ENCODE results near the gene KLHL15. TPM values are rescaled to one million over a fixed set of nuclear protein-coding genes. Genes with fewer than 3 reads are reported as not detected.
A peak's percentile ranks its signal among the peaks of the same experiment; 100 is the strongest.

Gene KLHL15
- total and polyA plus RNA-seq, 2 of the 13 experiments (the other 11 are each of a cell fraction or from before 2014, with no cell fraction given), result 2.8 to 5.5 TPM

GRCh38 chrX:24054182-24055042, 27.4 kb upstream of the KLHL15 start, which contains the start of gene EIF2S3 (continued):
- TF ChIP-seq MTERF4 (CRISPR knock-in tag; IDR thresholded peaks at IDR 0.05) (no peak), NCOR1 (IDR thresholded peaks at IDR 0.05; ENCODE audit: borderline replicate concordance, low read length) (peak; percentile 72; the same call in 1 of the 2 replicates), SP2 (CRISPR knock-in tag; IDR thresholded peaks at IDR 0.05) (no peak), MED1 (CRISPR knock-in tag; IDR thresholded peaks at IDR 0.05) (peak; percentile 32), ZSCAN5A (CRISPR knock-in tag; IDR thresholded peaks at IDR 0.05; ENCODE audit: borderline replicate concordance) (no peak), ZNF607 (CRISPR knock-in tag; IDR thresholded peaks at IDR 0.05; ENCODE audit: borderline replicate concordance) (no peak), SRSF9 (IDR thresholded peaks at IDR 0.05; ENCODE audit: borderline replicate concordance, insufficient read depth, low read depth, low read length, poor library complexity, severe bottlenecking) (no peak), GMEB2 (CRISPR knock-in tag; IDR thresholded peaks at IDR 0.05; ENCODE audit: low read depth) (no peak)
- TF ChIP-seq, protein P1, sequence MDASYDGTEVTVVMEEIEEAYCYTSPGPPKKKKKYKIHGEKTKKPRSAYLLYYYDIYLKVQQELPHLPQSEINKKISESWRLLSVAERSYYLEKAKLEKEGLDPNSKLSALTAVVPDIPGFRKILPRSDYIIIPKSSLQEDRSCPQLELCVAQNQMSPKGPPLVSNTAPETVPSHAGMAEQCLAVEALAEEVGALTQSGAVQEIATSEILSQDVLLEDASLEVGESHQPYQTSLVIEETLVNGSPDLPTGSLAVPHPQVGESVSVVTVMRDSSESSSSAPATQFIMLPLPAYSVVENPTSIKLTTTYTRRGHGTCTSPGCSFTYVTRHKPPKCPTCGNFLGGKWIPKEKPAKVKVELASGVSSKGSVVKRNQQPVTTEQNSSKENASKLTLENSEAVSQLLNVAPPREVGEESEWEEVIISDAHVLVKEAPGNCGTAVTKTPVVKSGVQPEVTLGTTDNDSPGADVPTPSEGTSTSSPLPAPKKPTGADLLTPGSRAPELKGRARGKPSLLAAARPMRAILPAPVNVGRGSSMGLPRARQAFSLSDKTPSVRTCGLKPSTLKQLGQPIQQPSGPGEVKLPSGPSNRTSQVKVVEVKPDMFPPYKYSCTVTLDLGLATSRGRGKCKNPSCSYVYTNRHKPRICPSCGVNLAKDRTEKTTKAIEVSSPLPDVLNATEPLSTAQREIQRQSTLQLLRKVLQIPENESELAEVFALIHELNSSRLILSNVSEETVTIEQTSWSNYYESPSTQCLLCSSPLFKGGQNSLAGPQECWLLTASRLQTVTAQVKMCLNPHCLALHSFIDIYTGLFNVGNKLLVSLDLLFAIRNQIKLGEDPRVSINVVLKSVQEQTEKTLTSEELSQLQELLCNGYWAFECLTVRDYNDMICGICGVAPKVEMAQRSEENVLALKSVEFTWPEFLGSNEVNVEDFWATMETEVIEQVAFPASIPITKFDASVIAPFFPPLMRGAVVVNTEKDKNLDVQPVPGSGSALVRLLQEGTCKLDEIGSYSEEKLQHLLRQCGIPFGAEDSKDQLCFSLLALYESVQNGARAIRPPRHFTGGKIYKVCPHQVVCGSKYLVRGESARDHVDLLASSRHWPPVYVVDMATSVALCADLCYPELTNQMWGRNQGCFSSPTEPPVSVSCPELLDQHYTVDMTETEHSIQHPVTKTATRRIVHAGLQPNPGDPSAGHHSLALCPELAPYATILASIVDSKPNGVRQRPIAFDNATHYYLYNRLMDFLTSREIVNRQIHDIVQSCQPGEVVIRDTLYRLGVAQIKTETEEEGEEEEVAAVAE (CRISPR knock-in tag; IDR thresholded peaks at IDR 0.05; ENCODE audit: borderline replicate concordance), result no peak
- TF ChIP-seq, protein P2, sequence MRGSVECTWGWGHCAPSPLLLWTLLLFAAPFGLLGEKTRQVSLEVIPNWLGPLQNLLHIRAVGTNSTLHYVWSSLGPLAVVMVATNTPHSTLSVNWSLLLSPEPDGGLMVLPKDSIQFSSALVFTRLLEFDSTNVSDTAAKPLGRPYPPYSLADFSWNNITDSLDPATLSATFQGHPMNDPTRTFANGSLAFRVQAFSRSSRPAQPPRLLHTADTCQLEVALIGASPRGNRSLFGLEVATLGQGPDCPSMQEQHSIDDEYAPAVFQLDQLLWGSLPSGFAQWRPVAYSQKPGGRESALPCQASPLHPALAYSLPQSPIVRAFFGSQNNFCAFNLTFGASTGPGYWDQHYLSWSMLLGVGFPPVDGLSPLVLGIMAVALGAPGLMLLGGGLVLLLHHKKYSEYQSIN (CRISPR knock-in tag; IDR thresholded peaks at IDR 0.05; ENCODE audit: borderline replicate concordance), result no peak
- TF ChIP-seq, protein P3, sequence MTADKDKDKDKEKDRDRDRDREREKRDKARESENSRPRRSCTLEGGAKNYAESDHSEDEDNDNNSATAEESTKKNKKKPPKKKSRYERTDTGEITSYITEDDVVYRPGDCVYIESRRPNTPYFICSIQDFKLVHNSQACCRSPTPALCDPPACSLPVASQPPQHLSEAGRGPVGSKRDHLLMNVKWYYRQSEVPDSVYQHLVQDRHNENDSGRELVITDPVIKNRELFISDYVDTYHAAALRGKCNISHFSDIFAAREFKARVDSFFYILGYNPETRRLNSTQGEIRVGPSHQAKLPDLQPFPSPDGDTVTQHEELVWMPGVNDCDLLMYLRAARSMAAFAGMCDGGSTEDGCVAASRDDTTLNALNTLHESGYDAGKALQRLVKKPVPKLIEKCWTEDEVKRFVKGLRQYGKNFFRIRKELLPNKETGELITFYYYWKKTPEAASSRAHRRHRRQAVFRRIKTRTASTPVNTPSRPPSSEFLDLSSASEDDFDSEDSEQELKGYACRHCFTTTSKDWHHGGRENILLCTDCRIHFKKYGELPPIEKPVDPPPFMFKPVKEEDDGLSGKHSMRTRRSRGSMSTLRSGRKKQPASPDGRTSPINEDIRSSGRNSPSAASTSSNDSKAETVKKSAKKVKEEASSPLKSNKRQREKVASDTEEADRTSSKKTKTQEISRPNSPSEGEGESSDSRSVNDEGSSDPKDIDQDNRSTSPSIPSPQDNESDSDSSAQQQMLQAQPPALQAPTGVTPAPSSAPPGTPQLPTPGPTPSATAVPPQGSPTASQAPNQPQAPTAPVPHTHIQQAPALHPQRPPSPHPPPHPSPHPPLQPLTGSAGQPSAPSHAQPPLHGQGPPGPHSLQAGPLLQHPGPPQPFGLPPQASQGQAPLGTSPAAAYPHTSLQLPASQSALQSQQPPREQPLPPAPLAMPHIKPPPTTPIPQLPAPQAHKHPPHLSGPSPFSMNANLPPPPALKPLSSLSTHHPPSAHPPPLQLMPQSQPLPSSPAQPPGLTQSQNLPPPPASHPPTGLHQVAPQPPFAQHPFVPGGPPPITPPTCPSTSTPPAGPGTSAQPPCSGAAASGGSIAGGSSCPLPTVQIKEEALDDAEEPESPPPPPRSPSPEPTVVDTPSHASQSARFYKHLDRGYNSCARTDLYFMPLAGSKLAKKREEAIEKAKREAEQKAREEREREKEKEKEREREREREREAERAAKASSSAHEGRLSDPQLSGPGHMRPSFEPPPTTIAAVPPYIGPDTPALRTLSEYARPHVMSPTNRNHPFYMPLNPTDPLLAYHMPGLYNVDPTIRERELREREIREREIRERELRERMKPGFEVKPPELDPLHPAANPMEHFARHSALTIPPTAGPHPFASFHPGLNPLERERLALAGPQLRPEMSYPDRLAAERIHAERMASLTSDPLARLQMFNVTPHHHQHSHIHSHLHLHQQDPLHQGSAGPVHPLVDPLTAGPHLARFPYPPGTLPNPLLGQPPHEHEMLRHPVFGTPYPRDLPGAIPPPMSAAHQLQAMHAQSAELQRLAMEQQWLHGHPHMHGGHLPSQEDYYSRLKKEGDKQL (CRISPR knock-in tag; IDR thresholded peaks at IDR 0.05; ENCODE audit: low read depth), result no peak

Measured in HepG2 (cell line).